SW480 (cell line): ENCODE measurements around the gene PTPRH.

Experiments used
- DNase-seq: peaks from one replicate; pipeline ENCODE4 v3.0.0-alpha.2; 2016; ENCODE audit warnings: low spot score

Gene PTPRH

DNA sequence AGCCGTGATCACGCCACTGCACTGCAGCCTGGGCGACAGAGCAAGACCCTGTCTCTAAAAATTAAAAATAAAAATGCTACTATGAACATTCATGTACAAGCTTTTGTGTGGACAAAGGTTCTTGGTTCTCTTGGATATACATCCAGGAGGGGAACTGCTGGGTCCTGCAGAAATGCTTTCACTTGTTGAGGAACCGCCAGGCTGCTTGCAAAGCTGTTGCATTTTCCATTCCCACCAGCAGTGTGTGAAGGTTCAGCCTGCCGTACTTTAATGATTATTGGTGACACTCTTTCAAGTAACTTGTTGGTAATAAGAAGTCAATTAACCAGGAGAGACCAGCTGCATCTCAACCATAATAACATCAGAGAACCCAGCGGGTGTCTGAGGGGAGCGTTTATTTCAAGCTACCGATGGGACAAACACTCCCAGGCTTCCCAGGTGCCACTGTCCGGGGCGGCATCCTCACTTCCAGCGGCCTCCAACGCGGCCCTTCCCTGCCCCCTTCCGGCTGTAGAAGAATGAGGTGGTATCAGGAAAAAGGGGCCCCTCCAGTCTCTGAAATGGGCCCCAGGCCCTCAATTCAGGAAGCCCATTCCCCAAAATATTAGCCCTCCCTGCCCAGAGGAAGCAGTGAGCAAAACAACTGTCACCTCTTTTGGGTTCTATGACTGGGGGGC lies 76.7 kb downstream of the PTPRH start:
- DNase-seq = no peak

DNA sequence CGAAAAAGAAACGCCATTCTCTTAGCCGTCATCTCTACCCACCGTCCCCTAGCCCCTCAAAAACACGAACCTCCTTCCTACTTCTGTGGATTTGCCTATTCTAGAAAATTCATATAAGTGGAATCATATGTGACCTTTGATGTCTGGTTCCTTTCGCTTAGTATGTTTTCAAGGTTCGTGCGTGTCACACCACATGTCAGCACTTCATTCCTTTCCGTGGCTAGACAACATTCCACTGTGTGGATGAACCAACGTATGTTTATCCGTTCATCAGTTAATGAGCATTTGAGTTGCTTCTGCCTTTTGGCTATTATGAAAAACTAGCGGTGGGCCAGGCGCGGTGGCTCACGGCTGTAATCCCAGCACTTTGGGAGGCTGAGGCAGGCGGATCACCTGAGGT lies 77.9 kb downstream of the PTPRH start:
- DNase-seq = no peak
